Activated CD8-positive, alpha-beta memory T cell treated with anti-CD3 and anti-CD28 coated beads, Interleukin-2, amount 50 U/mL, for 4 hours (primary cell): Measurements from ENCODE around the gene MAP4.
"Not testable (repeated sequence)": the region's sequence is repeated elsewhere in the genome, so short reads cannot be mapped to it uniquely, and the experiment has no call there.

Source experiments
- DNase-seq: peaks from one replicate; pipeline ENCODE4 v3.0.0-alpha.2; 2020

Gene MAP4, protein sequence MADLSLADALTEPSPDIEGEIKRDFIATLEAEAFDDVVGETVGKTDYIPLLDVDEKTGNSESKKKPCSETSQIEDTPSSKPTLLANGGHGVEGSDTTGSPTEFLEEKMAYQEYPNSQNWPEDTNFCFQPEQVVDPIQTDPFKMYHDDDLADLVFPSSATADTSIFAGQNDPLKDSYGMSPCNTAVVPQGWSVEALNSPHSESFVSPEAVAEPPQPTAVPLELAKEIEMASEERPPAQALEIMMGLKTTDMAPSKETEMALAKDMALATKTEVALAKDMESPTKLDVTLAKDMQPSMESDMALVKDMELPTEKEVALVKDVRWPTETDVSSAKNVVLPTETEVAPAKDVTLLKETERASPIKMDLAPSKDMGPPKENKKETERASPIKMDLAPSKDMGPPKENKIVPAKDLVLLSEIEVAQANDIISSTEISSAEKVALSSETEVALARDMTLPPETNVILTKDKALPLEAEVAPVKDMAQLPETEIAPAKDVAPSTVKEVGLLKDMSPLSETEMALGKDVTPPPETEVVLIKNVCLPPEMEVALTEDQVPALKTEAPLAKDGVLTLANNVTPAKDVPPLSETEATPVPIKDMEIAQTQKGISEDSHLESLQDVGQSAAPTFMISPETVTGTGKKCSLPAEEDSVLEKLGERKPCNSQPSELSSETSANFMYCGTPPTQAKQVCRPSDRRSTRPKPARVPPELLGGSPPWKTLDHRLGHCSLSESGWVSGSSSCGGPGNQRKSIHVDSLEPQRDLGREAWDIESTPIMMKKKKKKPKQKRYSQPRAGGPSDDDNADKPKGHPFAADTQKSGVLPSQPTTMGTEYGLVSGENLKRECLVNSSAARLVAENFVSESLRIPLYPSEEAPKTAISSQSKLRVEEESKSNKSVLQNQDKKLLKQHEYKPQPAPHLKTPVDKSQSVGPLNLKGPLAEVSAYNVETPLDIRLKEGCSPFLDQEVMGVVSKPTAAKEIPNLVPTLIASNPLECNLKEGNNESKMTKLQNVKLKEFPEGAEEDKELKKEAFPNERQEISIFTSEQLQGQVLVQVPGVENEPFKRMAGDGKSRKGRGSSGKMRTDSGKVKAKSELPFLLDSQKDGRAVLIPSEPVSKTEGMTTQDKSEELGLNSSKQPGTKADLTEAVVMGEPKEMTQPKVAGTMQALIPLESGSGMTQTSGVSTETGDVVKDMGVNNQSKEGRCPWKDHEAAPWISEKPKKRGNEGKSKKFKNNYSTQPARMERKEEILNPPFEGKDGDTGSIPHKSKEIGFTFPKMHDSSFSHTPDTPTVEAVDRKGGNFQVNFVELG (N-terminal part only)

DNA sequence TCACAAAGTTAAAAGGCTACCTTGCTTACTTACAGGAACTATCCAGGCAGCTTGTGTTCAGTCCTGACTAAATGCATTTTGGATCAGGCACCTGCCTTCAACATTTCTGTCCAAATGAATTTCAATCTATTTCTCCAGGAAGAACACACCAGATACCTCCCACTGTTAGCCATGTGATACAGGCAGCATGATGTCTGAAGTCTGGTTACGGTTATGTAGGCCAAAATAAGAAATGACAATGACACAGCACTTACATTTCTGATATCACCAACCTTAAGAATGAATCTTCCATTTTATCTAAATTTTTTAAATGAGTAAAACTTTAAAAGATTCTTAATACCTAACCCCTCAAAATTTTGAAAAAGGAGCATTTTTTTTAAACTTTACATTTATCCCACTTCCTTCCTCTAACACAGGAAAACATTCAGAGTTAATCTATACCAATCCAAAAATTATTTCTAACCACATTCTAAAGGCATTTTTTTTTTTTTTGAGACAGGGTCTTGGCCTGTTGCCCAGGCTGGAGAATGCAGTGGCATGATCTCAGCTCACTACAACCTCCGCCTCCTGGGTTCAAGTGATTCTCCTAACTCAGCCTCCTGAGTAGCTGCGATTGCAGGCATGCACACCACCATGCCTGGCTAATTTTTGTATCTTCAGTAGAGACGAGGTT, at the start of gene MAP4:
Gene MAP4 (minus strand): TSS at position 116 of the 673 bp plus-strand sequence. CDS start 17,556 bp downstream, outside the sequence.
- DNase-seq = no peak

DNA sequence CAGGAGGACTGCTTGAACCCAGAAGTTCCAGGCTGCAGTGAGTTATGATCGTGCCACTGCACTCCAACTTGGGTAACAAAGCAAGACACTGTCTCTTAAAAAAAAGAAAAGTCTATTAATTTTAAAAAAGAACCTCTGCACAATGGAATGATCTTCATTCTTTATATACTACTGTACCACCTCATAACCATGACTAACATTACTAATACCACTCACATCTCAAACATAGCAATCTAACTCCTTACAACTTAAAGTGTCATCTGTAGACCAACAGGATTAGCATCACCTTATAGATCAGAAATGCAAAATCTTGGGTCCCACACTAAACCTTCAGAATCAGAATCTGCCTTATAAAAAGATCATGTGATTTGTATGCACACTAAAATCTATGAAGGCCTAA, 48.8 kb upstream of the MAP4 start:
- DNase-seq = no peak

DNA sequence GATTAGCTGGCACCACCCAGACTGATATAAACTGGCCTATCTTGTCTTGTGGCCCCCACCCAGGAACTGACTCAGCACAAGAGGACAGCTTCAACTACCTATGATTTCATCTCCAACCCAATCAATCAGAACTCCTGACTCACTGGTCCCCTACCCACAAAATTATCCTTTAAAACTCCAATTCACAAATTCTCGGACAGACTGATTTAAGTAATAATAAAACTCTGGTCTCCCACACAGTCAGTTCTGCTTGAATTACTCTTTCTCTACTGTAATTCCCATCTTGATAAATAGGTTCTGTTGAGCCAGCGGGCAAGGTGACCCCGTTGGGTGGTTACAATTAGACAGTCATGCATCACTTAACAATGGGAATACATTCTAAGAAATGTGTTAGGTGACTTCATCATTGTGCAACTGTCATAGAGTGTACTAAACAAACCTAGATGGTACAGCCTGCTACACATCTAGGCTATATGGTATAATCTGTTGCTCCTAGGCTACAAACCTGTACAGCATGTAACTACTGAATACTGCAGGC, 48.1 kb upstream of the MAP4 start:
- no peak for DNase-seq

DNA sequence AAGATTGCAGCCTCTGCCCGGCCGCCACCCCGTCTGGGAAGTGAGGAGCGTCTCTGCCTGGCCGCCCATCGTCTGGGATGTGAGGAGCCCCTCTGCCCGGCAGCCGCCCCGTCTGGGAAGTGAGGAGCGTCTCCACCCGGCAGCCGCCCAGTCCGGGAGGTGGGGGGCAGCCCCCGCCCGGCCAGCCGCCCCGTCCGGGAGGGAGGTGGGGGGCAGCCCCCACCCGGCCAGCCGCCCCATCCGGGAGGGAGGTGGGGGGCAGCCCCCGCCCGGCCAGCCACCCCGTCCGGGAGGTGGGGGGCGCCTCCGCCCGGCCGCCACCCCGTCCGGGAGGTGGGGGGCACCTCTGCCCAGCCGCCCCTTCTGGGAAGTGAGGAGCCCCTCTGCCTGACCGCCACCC, 45.4 kb upstream of the MAP4 start:
- not testable (repeated sequence) for DNase-seq

DNA sequence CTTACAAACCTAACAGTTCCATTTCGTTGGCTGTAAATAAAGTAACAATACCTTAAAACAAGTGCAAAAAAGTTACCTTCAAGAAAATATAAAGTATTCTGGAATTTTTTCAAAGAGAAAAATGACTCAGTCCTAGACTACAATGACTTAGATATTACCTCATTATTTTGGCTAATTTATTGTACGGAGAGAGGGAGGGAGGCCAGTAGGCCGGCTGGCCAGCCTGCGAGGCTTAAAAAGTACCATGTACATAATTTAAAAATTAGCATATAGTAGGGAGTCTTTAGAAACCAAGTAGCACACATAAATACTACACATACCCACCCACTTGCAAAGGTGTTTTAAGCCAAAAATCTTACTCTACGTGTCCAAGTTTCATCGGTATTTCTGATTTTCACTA, 41.9 kb upstream of the MAP4 start:
- no peak for DNase-seq

DNA sequence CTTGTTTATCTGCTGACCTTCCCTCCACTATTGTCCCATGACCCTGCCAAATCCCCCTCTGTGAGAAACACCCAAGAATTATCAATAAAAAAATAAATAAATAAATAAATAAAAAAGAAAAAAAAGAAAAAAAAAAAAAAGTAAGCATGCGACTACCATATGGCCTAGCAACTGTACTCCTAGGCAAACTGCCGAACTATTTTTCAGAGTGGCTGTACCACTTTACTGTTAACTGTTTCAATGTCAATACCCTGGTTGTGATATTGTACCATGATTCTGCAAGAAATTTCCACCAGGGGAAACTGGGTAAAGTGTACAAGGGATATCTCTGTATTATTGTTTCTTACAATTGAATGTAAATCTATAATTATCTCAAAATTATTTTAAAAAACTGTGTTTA, 41.3 kb upstream of the MAP4 start:
- DNase-seq = no peak

DNA sequence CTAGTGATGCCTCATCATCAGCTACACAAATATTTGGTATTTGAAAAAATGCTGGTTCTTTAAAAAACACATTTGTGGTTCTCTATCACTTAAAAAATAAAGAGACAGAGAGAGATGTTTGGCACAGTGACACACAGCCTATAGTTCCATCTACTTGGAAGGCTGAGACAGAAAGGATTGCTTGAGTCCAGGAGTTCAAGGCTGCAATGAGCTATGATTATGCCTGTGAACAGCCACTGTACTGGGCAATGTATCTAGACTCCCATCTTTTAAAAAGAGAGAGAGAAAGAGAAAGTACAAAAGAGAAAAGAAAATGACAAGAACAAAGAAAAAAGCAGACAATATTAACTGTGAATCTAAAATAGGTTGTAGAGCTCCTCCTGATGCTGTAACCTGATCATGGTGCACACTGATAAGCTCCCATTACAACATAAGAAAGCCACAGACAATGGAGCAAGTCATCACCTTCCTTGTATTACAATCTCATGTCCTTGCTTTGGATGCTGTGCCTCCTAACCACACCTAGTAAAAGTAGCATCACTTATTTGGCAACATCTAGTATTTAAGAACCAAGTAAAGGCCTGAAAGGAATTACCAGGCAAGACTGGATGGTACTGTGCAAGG, 31.7 kb upstream of the MAP4 start:
- DNase-seq = no peak

DNA sequence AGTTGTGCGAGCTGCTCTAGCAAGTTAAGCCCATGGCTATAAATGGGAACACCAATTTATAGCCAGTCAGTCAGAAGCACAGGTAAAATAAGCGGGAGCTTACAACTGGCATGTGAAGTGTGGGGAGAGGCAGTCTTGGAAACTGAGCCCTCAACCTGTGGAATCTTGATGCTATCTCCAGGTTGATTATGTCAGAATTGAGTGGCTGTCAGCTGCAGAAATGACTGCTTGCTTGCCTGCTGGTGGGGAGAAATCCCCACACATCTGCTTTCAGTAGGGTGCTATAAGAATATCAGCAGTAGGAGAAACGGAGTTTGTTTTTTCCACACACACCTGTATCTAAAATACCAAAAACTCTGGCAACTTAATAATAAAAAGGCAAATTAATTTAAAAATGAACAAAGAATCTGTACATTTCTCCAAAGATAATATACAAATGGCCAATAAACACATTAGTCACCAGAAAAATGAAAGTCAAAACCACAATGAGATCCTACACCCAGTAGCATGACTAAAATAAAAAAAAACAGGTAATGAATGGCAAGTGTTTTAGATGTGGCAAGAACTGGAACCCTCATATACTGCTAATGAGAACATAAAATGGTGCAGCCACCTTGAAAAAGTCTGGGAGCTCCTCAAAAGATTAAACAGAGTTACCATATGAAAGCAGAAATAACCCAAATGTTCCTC, 26.0 kb upstream of the MAP4 start:
- no peak for DNase-seq

DNA sequence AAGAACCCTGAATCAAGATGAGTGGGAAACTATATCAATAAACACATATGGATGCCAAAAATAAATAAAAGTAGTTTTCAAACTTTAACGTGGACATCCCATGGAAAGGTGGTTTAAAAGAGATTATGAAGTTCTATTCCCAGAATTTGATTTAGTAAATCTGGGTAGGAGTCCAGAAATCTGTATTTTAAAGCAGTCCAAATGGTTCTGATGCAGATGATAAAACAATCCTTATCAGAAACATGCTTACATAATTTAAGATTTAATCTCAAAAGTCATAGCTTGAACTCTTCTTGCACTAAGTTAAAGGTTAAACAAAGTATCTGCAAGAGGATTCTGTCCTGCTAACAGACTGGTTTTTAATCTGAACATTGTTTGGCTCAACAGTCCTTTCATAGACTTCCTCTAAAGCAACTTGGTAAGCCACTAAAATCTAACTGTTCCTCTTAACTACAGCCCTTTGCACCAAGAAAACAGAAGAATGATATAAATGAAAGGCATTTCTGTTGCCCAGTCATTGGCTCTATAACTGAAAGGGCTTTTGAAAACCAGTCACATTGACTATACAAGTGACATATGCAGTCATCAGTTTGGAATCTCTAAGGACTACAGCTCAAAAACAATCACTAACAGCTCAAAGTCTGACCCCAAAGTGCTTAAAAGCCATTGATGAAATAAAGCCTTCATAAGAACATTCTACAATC, 23.4 kb upstream of the MAP4 start:
- no peak for DNase-seq

DNA sequence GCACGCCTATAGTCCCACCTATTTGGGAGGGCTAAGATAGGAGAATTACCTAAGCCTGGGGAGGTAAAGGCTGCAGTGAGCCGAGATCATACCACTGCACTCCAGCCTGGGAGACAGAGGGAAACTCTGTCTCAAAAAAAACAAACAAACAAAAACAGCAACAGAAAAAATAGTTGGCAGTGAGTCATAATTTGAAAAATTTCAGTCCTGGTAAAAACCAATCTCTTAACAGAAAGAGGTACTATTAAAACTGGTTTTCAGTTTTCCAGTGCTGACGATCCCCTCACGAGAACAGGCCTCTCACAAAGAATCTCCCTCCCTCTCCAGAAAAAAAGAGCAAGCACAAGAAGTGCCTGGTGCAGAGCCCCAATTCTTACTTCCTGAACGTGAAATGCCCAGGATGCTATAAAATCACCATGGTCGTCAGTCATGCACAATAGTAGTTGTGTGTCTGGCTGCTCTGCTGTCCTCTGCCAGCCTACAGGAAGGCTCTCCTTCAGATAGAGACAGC, 22.8 kb upstream of the MAP4 start:
- no peak for DNase-seq

DNA sequence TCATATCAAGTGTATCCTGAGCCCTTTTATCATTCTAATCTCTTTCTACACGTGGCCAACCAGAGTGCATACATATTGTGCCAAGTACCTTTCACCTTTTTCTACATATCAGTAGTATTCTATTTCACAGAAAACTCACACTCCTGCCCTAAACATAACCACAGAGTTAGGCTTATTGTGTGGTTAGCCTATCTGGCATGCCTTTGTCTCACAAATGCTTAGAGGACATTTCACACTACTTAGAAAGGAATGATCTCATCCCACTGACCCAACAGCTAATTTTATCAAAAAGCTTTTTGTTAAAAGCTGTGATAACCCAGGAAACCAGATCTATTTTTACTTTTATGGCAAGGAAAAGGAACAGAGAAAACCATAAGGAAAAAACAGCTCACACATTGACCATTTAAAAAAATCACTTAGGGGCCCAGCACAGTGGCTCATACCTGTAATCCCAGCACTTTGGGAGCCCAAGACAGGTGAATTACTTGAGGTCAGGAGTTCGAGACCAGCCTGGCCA, 17.8 kb upstream of the MAP4 start:
- no peak for DNase-seq

DNA sequence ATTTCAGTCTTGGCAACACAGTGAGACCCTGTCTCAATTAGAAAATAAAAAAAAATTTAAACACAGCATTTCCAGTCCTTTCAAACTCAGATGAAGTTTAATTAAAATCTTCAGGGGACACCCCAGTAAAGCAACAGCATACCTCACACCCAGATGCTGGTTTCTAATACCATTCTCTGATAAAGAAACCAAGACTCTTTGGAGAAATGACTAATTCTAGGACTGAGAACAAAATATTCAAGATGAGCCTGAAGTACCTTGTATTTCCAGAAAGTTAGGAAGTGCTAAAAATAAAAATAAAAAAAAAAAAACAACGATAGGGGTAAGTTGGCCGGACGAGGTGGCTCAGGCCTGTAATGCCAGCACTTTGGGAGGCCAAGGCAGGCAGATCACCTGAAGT, 14.0 kb upstream of the MAP4 start:
- no peak for DNase-seq

DNA sequence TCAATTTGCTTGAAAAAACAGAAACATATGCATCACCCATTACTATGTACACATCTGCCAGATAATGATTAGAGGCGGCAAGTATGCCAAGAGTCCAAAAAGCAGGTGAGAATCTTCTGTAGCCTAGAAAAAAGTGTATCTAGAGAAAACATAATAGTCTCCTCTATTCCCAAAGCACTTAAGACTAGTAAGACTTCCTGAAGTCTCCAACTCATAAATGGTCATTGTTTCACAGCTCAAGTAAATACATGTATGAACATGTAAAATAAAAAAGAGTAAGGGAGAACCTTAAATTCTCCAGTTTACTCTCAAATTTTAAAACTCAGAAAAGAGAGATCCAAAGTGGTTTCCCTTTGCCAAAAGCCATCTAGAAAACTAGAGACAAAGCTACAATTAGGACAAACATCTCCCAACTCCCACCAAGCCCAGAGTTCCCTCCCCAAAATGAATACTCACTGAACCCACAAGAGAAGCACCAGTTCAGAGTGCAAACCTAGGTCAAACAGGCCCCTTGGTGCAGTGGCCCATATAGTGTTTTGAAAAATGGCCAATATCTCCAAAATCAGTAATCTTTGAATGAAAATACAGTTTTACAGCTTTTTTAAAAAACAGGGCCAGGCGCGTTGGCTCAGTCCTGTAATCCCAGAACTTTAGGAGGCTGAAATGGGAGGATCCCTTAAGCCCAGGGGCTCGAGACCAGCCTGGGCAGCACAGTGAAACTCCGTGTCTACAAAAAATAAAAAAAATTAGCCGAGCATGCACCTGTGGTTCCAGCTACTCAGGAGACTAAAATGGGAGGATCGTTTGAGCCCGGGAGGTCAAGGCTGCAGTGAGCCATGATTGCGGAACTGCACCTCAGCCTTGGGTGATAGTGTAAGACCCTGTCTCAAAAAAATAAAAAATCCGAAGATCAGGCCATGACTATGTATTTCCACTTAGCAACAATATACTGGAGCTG, 11.0 kb upstream of the MAP4 start:
- DNase-seq = no peak

DNA sequence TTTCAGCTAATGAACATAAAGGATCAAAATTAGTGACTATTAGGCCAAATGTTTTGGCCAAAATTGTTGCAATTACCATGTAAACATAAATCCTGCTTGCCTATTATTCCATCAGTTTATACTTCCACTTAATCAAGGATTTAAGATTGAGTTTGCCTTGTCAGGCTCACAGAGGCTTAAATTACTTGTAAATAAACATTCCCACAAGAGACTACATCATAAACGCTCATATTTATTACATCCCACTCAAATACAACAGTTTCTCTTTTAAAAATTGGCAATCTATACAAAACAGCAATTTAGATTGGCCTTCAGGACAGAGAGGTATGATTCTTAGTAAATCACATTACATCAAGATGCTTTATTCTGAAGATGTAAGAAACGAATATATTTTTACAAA, 9.9 kb upstream of the MAP4 start:
- no peak for DNase-seq

DNA sequence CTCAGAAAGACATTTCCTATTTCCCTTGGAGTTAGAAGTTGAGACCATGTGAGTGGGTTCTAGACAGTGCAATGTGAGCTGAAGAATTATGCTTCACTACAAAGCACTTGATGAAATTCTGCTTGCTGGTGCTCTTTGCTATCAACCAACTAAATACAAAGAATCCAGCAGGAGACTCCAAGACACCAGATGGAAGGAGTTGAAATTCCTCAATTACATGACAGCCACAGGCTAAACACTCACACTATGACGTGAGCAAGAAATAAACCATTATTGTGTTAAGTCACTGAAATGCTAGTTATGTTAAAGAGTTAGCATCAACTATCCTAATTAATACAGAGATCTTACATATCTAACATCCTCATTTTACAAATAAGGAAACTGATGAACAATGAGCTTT, 8.2 kb upstream of the MAP4 start:
- DNase-seq = no peak

DNA sequence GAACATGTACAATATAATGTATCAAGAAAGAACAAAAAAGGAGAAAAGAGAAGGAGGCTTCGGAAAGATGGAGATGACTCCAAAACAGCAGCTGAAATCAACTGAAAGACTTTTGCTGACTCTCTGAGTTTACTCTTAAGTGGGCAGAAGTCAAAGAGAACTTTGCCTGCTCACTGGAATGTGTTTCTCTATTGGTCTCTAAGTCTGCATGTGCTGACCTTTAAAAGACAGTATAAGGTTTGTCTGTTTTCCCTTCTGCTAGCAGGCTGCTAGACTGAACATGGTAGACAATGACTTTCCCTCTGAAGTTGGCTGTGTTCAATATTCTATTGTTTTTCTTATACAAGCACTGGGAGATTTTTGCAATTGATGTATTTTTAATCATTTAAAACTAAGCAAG, 7.2 kb upstream of the MAP4 start:
- DNase-seq = no peak

DNA sequence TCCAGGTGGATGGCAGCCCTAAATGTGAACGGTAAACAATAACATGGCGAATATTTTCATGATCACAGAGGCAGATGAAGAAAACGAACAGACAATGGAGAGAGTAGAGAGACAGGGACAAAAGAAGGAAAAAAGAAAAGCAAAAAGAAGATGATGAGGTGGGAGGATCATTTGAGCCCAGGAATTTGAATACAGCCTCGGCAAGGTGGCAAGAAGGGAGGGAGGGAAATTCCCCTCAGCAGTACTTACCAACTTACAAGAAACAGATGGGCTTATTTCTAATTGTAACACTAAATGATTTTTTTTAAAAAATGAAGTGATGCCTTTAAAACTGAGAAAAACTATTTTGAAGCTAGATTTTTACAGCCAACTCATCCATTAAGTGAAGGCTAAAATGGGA, 6.0 kb upstream of the MAP4 start:
- DNase-seq = no peak

DNA sequence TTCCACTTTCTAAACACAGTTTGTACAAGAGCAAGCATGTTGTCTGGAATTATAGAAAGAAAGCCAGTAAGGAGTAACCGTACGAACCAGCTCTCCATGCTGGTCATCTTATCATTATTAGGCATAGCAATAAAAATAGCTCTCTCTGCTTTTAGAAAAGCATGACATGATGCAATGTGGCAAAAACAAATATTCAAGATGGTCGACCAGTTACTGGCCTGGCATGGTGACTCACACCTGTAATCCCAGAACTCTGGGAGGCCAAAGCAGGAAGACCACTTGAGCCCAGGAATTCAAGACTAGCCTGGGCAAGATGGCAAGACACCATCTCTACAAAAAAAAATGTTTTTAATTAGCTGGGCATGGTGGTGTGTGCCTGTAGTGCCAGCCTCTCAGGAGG, 2.6 kb upstream of the MAP4 start:
- DNase-seq = no peak
